Activated effector memory CD4-positive, alpha-beta T cell treated with anti-CD3 and anti-CD28 coated beads, Interleukin-2, amount 50 U/mL, for 16 hours (primary cell): Measurements from ENCODE around the gene ENOX1.

Source experiments
- DNase-seq: peaks from one replicate; pipeline ENCODE4 v3.0.0-alpha.2; 2020

The ENOX1 gene

GRCh38 chr13:43301346-43301969 lies 485.3 kb downstream of the ENOX1 start:
- no peak for DNase-seq

- DNase-seq: no peak
These were observed 485.9 kb downstream of the ENOX1 start for GRCh38 chr13:43300865-43301264.

- no peak for DNase-seq
These were observed 487.4 kb downstream of the ENOX1 start for GRCh38 chr13:43299374-43299773.

GRCh38 chr13:43298816-43299215 lies 488.0 kb downstream of the ENOX1 start:
- DNase-seq: no peak

GRCh38 chr13:43297967-43298678 lies 488.6 kb downstream of the ENOX1 start:
- DNase-seq: no peak

GRCh38 chr13:43295825-43296564 lies 490.8 kb downstream of the ENOX1 start:
- no peak for DNase-seq

GRCh38 chr13:43295321-43295720 lies 491.5 kb downstream of the ENOX1 start:
- DNase-seq: no peak

- DNase-seq: no peak
These were observed 492.4 kb downstream of the ENOX1 start for GRCh38 chr13:43294412-43294811.

- DNase-seq: no peak
These were observed 492.8 kb downstream of the ENOX1 start for GRCh38 chr13:43293986-43294385.

GRCh38 chr13:43293561-43293960 lies 493.2 kb downstream of the ENOX1 start:
- DNase-seq: no peak

- DNase-seq: no peak
These were observed 493.8 kb downstream of the ENOX1 start for GRCh38 chr13:43293008-43293407.

- DNase-seq: no peak
These were observed 495.3 kb downstream of the ENOX1 start for GRCh38 chr13:43291287-43292060.

GRCh38 chr13:43289470-43290255 lies 497.1 kb downstream of the ENOX1 start:
- no peak for DNase-seq

GRCh38 chr13:43286751-43287150 lies 500.0 kb downstream of the ENOX1 start:
- no peak for DNase-seq

GRCh38 chr13:43285933-43286597 lies 500.7 kb downstream of the ENOX1 start:
- DNase-seq: no peak

GRCh38 chr13:43284162-43284561 lies 502.6 kb downstream of the ENOX1 start:
- no peak for DNase-seq

- no peak for DNase-seq
These were observed 507.1 kb downstream of the ENOX1 start for GRCh38 chr13:43279696-43280095.

GRCh38 chr13:43278127-43278526 lies 508.6 kb downstream of the ENOX1 start:
- DNase-seq: no peak

- DNase-seq: no peak
These were observed 509.6 kb downstream of the ENOX1 start for GRCh38 chr13:43277142-43277541.

GRCh38 chr13:43274881-43275280 lies 511.9 kb downstream of the ENOX1 start:
- DNase-seq: no peak

- DNase-seq: no peak
These were observed 513.4 kb downstream of the ENOX1 start for GRCh38 chr13:43273362-43273761.

- DNase-seq: no peak
These were observed 513.9 kb downstream of the ENOX1 start for GRCh38 chr13:43272851-43273250.
